H9 (cell line): ENCODE measurements around the gene TMEM106B. TPM values are rescaled to one million over a fixed set of nuclear protein-coding genes. Genes with fewer than 3 reads are reported as not detected.

Source experiments
- DNase-seq: peaks from one replicate; pipeline ENCODE4 v3.0.0-alpha.2; 2017
- H2AFZ ChIP-seq: one replicate; pipeline ENCODE4 v1.6.1; 2013; ENCODE audit warnings: mild to moderate bottlenecking, low read length, control low read depth, moderate library complexity
- H2AK5ac ChIP-seq: 2 replicates; pipeline ENCODE4 v1.6.1; 2013; ENCODE audit warnings: low read length, control low read depth, mixed read lengths; ENCODE audit not compliant: insufficient read length
- H2BK120ac ChIP-seq: one replicate; pipeline ENCODE4 v1.6.1; 2013; ENCODE audit warnings: low read depth, mild to moderate bottlenecking, low read length, control low read depth, inconsistent platforms; ENCODE audit not compliant: poor library complexity, severe bottlenecking
- H2BK12ac ChIP-seq: 2 replicates; pipeline ENCODE4 v1.6.1; 2013; ENCODE audit warnings: low read length, control low read depth, mixed read lengths, low read depth; ENCODE audit not compliant: insufficient read length
- H2BK15ac ChIP-seq: 2 replicates; pipeline ENCODE4 v1.6.1; 2013; ENCODE audit warnings: low read depth, low read length, control low read depth
- H2BK20ac ChIP-seq: one replicate; pipeline ENCODE4 v1.6.1; 2013; ENCODE audit warnings: low read depth, mild to moderate bottlenecking, low read length, control low read depth, inconsistent platforms; ENCODE audit not compliant: poor library complexity, severe bottlenecking
- H2BK5ac ChIP-seq: 2 replicates; pipeline ENCODE4 v1.6.1; 2013; ENCODE audit warnings: low read length, control low read depth, mixed read lengths; ENCODE audit not compliant: insufficient read length
- H3K14ac ChIP-seq: 2 replicates; pipeline ENCODE4 v1.6.1; 2013; ENCODE audit warnings: low read length, control low read depth; ENCODE audit not compliant: insufficient read depth
- H3K18ac ChIP-seq: 2 replicates; pipeline ENCODE4 v1.6.1; 2013; ENCODE audit warnings: low read depth, mild to moderate bottlenecking, mixed read lengths, low read length, control low read depth; ENCODE audit not compliant: insufficient read length
- H3K23ac ChIP-seq: 2 replicates; pipeline ENCODE4 v1.6.1; 2013; ENCODE audit warnings: low read length, control low read depth, mixed read lengths, low read depth; ENCODE audit not compliant: insufficient read length
- H3K23me2 ChIP-seq: 2 replicates; pipeline ENCODE4 v1.6.1; 2013; ENCODE audit warnings: low read depth, mild to moderate bottlenecking, mixed read lengths, low read length, control low read depth; ENCODE audit not compliant: insufficient read length, poor library complexity, severe bottlenecking
- H3K27ac ChIP-seq: 2 replicates; pipeline ENCODE4 v1.5.1; 2013; ENCODE audit warnings: low read length, control low read depth, mixed read lengths, low read depth; ENCODE audit not compliant: insufficient read length
- H3K27me3 ChIP-seq: 2 replicates; pipeline ENCODE4 v1.6.1; 2013; ENCODE audit warnings: low read length, control low read depth, inconsistent platforms; ENCODE audit not compliant: insufficient read depth
- H3K4ac ChIP-seq: 2 replicates; pipeline ENCODE4 v1.6.1; 2013; ENCODE audit warnings: low read depth, mild to moderate bottlenecking, control low read depth, inconsistent platforms, low read length, moderate library complexity
- H3K4me1 ChIP-seq: 2 replicates; pipeline ENCODE4 v1.6.1; 2013; ENCODE audit warnings: low read length, control low read depth, inconsistent platforms; ENCODE audit not compliant: insufficient read depth
- H3K4me2 ChIP-seq: 2 replicates; pipeline ENCODE4 v1.6.1; 2013; ENCODE audit warnings: low read length, control low read depth, mixed read lengths; ENCODE audit not compliant: insufficient read length, insufficient read depth
- H3K56ac ChIP-seq: 2 replicates; pipeline ENCODE4 v1.6.1; 2013; ENCODE audit warnings: low read depth, mild to moderate bottlenecking, mixed read lengths, low read length, control low read depth; ENCODE audit not compliant: insufficient read length
- H3K79me1 ChIP-seq: 2 replicates; pipeline ENCODE4 v1.6.1; 2013; ENCODE audit warnings: low read depth, mild to moderate bottlenecking, moderate library complexity, low read length, control low read depth, inconsistent platforms; ENCODE audit not compliant: insufficient read depth, poor library complexity, severe bottlenecking
- H3K79me2 ChIP-seq: 2 replicates; pipeline ENCODE4 v1.6.1; 2013; ENCODE audit warnings: low read length, control low read depth, inconsistent platforms; ENCODE audit not compliant: insufficient read depth
- H3K9ac ChIP-seq: 2 replicates; pipeline ENCODE4 v1.6.1; 2013; ENCODE audit warnings: low read length, control low read depth, mixed read lengths; ENCODE audit not compliant: insufficient read length; ENCODE audit errors: extremely low read depth
- H3K9me3 ChIP-seq: one replicate; pipeline ENCODE4 v1.6.1; 2013; ENCODE audit warnings: low read depth, low read length, inconsistent platforms; ENCODE audit not compliant: control insufficient read depth
- H3T11ph ChIP-seq: one replicate; pipeline ENCODE4 v1.6.1; 2013; ENCODE audit warnings: mild to moderate bottlenecking, low read length, control low read depth, inconsistent platforms
- H4K20me1 ChIP-seq: one replicate; pipeline ENCODE4 v1.6.1; 2013; ENCODE audit not compliant: control insufficient read depth, insufficient read length, insufficient read depth
- H4K5ac ChIP-seq: 2 replicates; pipeline ENCODE4 v1.6.1; 2013; ENCODE audit warnings: low read depth, mild to moderate bottlenecking, mixed read lengths, low read length, control low read depth; ENCODE audit not compliant: insufficient read length
- H4K8ac ChIP-seq: replicated peaks from 2 replicates; pipeline ENCODE4 v1.6.1; 2013; ENCODE audit warnings: low read length, control low read depth, mixed read lengths, low read depth; ENCODE audit not compliant: insufficient read length
- H4K91ac ChIP-seq: 2 replicates; pipeline ENCODE4 v1.6.1; 2013; ENCODE audit warnings: low read depth, mild to moderate bottlenecking, moderate library complexity, mixed read lengths, low read length, control low read depth; ENCODE audit not compliant: insufficient read length
- H3K27ac Mint-ChIP-seq, 3 experiments: 2 replicates in 2 of 3; 3 replicates in 1 of 3; pipeline ENCODE4 v1.8.0; 2020 to 2021; ENCODE audit warnings: mixed read lengths in 3 of 3, mild to moderate bottlenecking in 1 of 3, moderate library complexity in 1 of 3
- H3K27me3 Mint-ChIP-seq: 2 replicates; pipeline ENCODE4 v1.8.0; 2021; ENCODE audit warnings: low read depth, mild to moderate bottlenecking, moderate library complexity, mixed read lengths
- H3K36me3 Mint-ChIP-seq, 3 experiments: 2 replicates in 2 of 3; 3 replicates in 1 of 3; pipeline ENCODE4 v1.8.0; 2020 to 2021; ENCODE audit warnings: low read depth in 3 of 3, mixed read lengths in 3 of 3; ENCODE audit not compliant: insufficient read depth in 1 of 3
- H3K4me1 Mint-ChIP-seq, 2 experiments: 2 replicates each; pipeline ENCODE4 v1.8.0; 2020; ENCODE audit warnings: mixed read lengths in 2 of 2
- H3K4me3 Mint-ChIP-seq, 2 experiments: 2 replicates in 1 of 2; 3 replicates in 1 of 2; pipeline ENCODE4 v1.8.0; 2020 to 2021; ENCODE audit warnings: mild to moderate bottlenecking in 2 of 2, mixed read lengths in 2 of 2, moderate library complexity in 1 of 2
- H3K9me3 Mint-ChIP-seq, 2 experiments: 2 replicates in 1 of 2; 3 replicates in 1 of 2; pipeline ENCODE4 v1.8.0; 2020; ENCODE audit warnings: mild to moderate bottlenecking in 2 of 2, mixed read lengths in 2 of 2, moderate library complexity in 1 of 2
- WGBS: extraction: QIAGEN DNeasy Blood & Tissue Kit; methylation state at CpG from one replicate; pipeline ENCODE4 v1.1.7; 2013; ENCODE audit warnings: missing lambda C conversion rate, low lambda C conversion rate, mixed read lengths; ENCODE audit not compliant: insufficient read length; ENCODE audit errors: extremely low coverage; 5-methylcytosine and 5-hydroxymethylcytosine counted together
- total RNA-seq: library from RNA; stranded (reverse); gene quantifications from 2 replicates; pipeline ENCODE4 v1.2.1, GENCODE V29; 2021
- TF ChIP-seq, protein P1 (sequence below): fragments of 200-600 bp; sonication (generic); conservative IDR thresholded peaks from 3 replicates; pipeline ENCODE4 v1.8.0; 2021; ENCODE audit warnings: antibody characterized with exemption, mild to moderate bottlenecking

Gene TMEM106B
- total RNA-seq, 1 experiment from 2014 or later = 28.4 TPM

- no peaks in the 10 kb centered on the region for H4K20me1 ChIP-seq
- no peaks in the 10 kb centered on the region for H3K9me3 ChIP-seq
- no peak overlapping the region for H2AK5ac ChIP-seq
- no peak overlapping the region for H3K56ac ChIP-seq
- H3K18ac ChIP-seq = no peak overlapping the region
- H2BK120ac ChIP-seq = no peak overlapping the region
- no peak overlapping the region for H3K23ac ChIP-seq
- TF ChIP-seq, protein P1, sequence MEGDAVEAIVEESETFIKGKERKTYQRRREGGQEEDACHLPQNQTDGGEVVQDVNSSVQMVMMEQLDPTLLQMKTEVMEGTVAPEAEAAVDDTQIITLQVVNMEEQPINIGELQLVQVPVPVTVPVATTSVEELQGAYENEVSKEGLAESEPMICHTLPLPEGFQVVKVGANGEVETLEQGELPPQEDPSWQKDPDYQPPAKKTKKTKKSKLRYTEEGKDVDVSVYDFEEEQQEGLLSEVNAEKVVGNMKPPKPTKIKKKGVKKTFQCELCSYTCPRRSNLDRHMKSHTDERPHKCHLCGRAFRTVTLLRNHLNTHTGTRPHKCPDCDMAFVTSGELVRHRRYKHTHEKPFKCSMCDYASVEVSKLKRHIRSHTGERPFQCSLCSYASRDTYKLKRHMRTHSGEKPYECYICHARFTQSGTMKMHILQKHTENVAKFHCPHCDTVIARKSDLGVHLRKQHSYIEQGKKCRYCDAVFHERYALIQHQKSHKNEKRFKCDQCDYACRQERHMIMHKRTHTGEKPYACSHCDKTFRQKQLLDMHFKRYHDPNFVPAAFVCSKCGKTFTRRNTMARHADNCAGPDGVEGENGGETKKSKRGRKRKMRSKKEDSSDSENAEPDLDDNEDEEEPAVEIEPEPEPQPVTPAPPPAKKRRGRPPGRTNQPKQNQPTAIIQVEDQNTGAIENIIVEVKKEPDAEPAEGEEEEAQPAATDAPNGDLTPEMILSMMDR = no peak
- H2BK20ac ChIP-seq = no peak overlapping the region
- no peak overlapping the region for H2BK5ac ChIP-seq
- no peaks in the 10 kb centered on the region for H3K79me1 ChIP-seq
- no peaks in the 10 kb centered on the region for H3K27me3 ChIP-seq
- no peak overlapping the region for H3T11ph ChIP-seq
- Mint-ChIP-seq H3K36me3 (peaks cover 14 to 46% (median 20%) of the 10 kb centered on the region in 3 experiments), H3K4me3 (no peak overlapping the region), H3K27ac (peak overlapping the region in 1 of 3 experiments; percentile 45; a peak in 2 of 7 replicates), H3K9me3 (peaks cover 2% of the 10 kb centered on the region in 2 experiments; a peak in 3 of 5 replicates), H3K27me3 (no peaks in the 10 kb centered on the region), H3K4me1 (no peaks in the 10 kb centered on the region)
- H3K79me2 ChIP-seq = no peaks in the 10 kb centered on the region
- no peak overlapping the region for H2AFZ ChIP-seq
- H3K4ac ChIP-seq = no peak overlapping the region
- no peak overlapping the region for H3K9ac ChIP-seq
- no peak overlapping the region for H3K4me2 ChIP-seq
- no peak overlapping the region for H2BK15ac ChIP-seq
- H4K8ac ChIP-seq = no peak overlapping the region
- no peak overlapping the region for H4K5ac ChIP-seq
- H2BK12ac ChIP-seq = no peak overlapping the region
- no peak overlapping the region for H3K27ac ChIP-seq
- no peaks in the 10 kb centered on the region for H3K4me1 ChIP-seq
- H3K23me2 ChIP-seq = no peaks in the 10 kb centered on the region
- WGBS = no CpG with 5 or more reads among the region's 2 CpGs
- no peak overlapping the region for H4K91ac ChIP-seq
- no peak for DNase-seq
- no peak overlapping the region for H3K14ac ChIP-seq
Measured at GRCh38 chr7:12234334-12234865, 23.3 kb downstream of the TMEM106B start.
